Type B pancreatic cell (in vitro differentiated cells): Measurements from ENCODE around the gene TOMM20L. TPM values are rescaled to one million over a fixed set of nuclear protein-coding genes. Genes with fewer than 3 reads are reported as not detected.
A peak's percentile ranks its signal among the peaks of the same experiment; 100 is the strongest.

Source experiments
- DNase-seq: peaks from one replicate; pipeline ENCODE4 v3.0.0; 2021; ENCODE audit warnings: mixed read lengths; ENCODE audit not compliant: unreplicated experiment; ENCODE audit errors: extremely low spot score
- H3K27ac Mint-ChIP-seq: 2 replicates; pipeline ENCODE4 v1.8.0; 2021; ENCODE audit warnings: mild to moderate bottlenecking, mixed read lengths
- H3K27me3 Mint-ChIP-seq: 2 replicates; pipeline ENCODE4 v1.8.0; 2021; ENCODE audit warnings: mixed read lengths
- H3K36me3 Mint-ChIP-seq: 2 replicates; pipeline ENCODE4 v1.8.0; 2021; ENCODE audit warnings: mixed read lengths
- H3K4me1 Mint-ChIP-seq: one replicate; pipeline ENCODE4 v1.8.0; 2021; ENCODE audit warnings: mixed read lengths; ENCODE audit not compliant: unreplicated experiment
- H3K4me3 Mint-ChIP-seq: 2 replicates; pipeline ENCODE4 v1.8.0; 2021; ENCODE audit warnings: mild to moderate bottlenecking, mixed read lengths
- H3K9me3 Mint-ChIP-seq: 2 replicates; pipeline ENCODE4 v1.8.0; 2021; ENCODE audit warnings: mixed read lengths
- CTCF ChIP-seq: fragments of 200-600 bp; sonication (generic); conservative IDR thresholded peaks from 2 replicates; pipeline ENCODE4 v1.5.0; 2021; ENCODE audit warnings: antibody characterized with exemption, mild to moderate bottlenecking
- total RNA-seq: library from RNA; stranded (reverse); gene quantifications from 2 replicates; pipeline ENCODE4 v1.2.1, GENCODE V29; 2021; ENCODE audit warnings: low replicate concordance

TOMM20L gene
- total RNA-seq, 1 donor from 2014 or later: not detected

- no peak for TF ChIP-seq CTCF
- Mint-ChIP-seq H3K27ac (peak overlapping the region; percentile 61), H3K27me3 (peaks cover 7% of the 10 kb centered on the region), H3K4me3 (peak overlapping the region; percentile 83), H3K36me3 (no peaks in the 10 kb centered on the region), H3K4me1 (peaks cover 5% of the 10 kb centered on the region), H3K9me3 (no peaks in the 10 kb centered on the region)
- DNase-seq: no peak
Measured at GRCh38 chr14:58395562-58395811, 243 bp upstream of the TOMM20L start.

- peaks cover 7% of the 10 kb centered on the region for H3K27me3 Mint-ChIP-seq
- DNase-seq: no peak
- no peak overlapping the region for H3K27ac Mint-ChIP-seq
- no peaks in the 10 kb centered on the region for H3K9me3 Mint-ChIP-seq
- no peak for TF ChIP-seq CTCF
- H3K4me3 Mint-ChIP-seq: peak overlapping the region; percentile 20
- H3K36me3 Mint-ChIP-seq: peaks cover 3% of the 10 kb centered on the region
- peaks cover 5% of the 10 kb centered on the region for H3K4me1 Mint-ChIP-seq
Measured at GRCh38 chr14:58397156-58397555, 1.4 kb downstream of the TOMM20L start.

- H3K27me3 Mint-ChIP-seq: peaks cover 7% of the 10 kb centered on the region
- no peak overlapping the region for H3K27ac Mint-ChIP-seq
- no peaks in the 10 kb centered on the region for H3K9me3 Mint-ChIP-seq
- no peak for DNase-seq
- TF ChIP-seq CTCF: no peak
- H3K36me3 Mint-ChIP-seq: peaks cover 3% of the 10 kb centered on the region
- H3K4me3 Mint-ChIP-seq: no peak overlapping the region
- peaks cover 5% of the 10 kb centered on the region for H3K4me1 Mint-ChIP-seq
Measured at GRCh38 chr14:58398495-58398894, 2.8 kb downstream of the TOMM20L start.

GRCh38 chr14:58398895-58399294 is 3.2 kb downstream of the TOMM20L start:
- DNase-seq: no peak
- H3K4me3 Mint-ChIP-seq: no peak overlapping the region
- peaks cover 5% of the 10 kb centered on the region for H3K4me1 Mint-ChIP-seq
- TF ChIP-seq CTCF: no peak
- H3K9me3 Mint-ChIP-seq: no peaks in the 10 kb centered on the region
- no peak overlapping the region for H3K27ac Mint-ChIP-seq
- peaks cover 3% of the 10 kb centered on the region for H3K36me3 Mint-ChIP-seq
- H3K27me3 Mint-ChIP-seq: peaks cover 7% of the 10 kb centered on the region

GRCh38 chr14:58401587-58401986 is 5.9 kb downstream of the TOMM20L start:
- Mint-ChIP-seq H3K4me3 (no peak overlapping the region), H3K27me3 (peaks cover 3% of the 10 kb centered on the region), H3K9me3 (no peaks in the 10 kb centered on the region), H3K27ac (no peak overlapping the region), H3K36me3 (peaks cover 7% of the 10 kb centered on the region), H3K4me1 (peaks cover under 1% of the 10 kb centered on the region)
- TF ChIP-seq CTCF: no peak
- DNase-seq: no peak

- no peak overlapping the region for H3K4me3 Mint-ChIP-seq
- TF ChIP-seq CTCF: no peak
- H3K36me3 Mint-ChIP-seq: peaks cover 26% of the 10 kb centered on the region
- no peaks in the 10 kb centered on the region for H3K9me3 Mint-ChIP-seq
- no peak for DNase-seq
- H3K27ac Mint-ChIP-seq: no peak overlapping the region
- H3K4me1 Mint-ChIP-seq: no peaks in the 10 kb centered on the region
- no peaks in the 10 kb centered on the region for H3K27me3 Mint-ChIP-seq
Measured at GRCh38 chr14:58408681-58409215, 13.0 kb downstream of the TOMM20L start.
